SJCRH30 (cell line): ENCODE data around the gene ZC3H7B. TPM values are rescaled to one million over a fixed set of nuclear protein-coding genes. Genes with fewer than 3 reads are reported as not detected.

Source experiments
- DNase-seq, 2 experiments: peaks; one replicate each; pipeline ENCODE4 v3.0.0-alpha.2; 2015 to 2020
- H3K27ac ChIP-seq: fragments of 250-450 bp; sonication (Bioruptor Pico); 2 replicates; pipeline ENCODE4 v1.5.1; 2020; ENCODE audit warnings: mild to moderate bottlenecking, moderate library complexity
- H3K27me3 ChIP-seq: fragments of 250-450 bp; sonication (Bioruptor Pico); 2 replicates; pipeline ENCODE4 v1.5.1; 2020; ENCODE audit warnings: mild to moderate bottlenecking, moderate library complexity
- H3K36me3 ChIP-seq: fragments of 250-450 bp; sonication (Bioruptor Pico); 2 replicates; pipeline ENCODE4 v1.5.1; 2020; ENCODE audit warnings: mild to moderate bottlenecking, moderate library complexity
- H3K4me1 ChIP-seq: fragments of 250-450 bp; sonication (Bioruptor Pico); 2 replicates; pipeline ENCODE4 v1.5.1; 2020; ENCODE audit warnings: mild to moderate bottlenecking, moderate library complexity
- H3K4me3 ChIP-seq: fragments of 250-450 bp; sonication (Bioruptor Pico); 2 replicates; pipeline ENCODE4 v1.5.1; 2020; ENCODE audit warnings: mild to moderate bottlenecking, moderate library complexity
- H3K9me3 ChIP-seq: fragments of 250-450 bp; sonication (Bioruptor Pico); replicated peaks from 2 replicates; pipeline ENCODE4 v1.5.1; 2020; ENCODE audit warnings: mild to moderate bottlenecking, moderate library complexity
- total RNA-seq: library from RNA; depleted of rRNA; stranded (reverse); fragments of >200 nt; shearing (Covaris generic); gene quantifications from 2 replicates; pipeline ENCODE4 v1.2.3, GENCODE V29; 2014; rRNA removed

The ZC3H7B gene
- total RNA-seq, 1 experiment from 2014 or later: 27.7 TPM

DNA sequence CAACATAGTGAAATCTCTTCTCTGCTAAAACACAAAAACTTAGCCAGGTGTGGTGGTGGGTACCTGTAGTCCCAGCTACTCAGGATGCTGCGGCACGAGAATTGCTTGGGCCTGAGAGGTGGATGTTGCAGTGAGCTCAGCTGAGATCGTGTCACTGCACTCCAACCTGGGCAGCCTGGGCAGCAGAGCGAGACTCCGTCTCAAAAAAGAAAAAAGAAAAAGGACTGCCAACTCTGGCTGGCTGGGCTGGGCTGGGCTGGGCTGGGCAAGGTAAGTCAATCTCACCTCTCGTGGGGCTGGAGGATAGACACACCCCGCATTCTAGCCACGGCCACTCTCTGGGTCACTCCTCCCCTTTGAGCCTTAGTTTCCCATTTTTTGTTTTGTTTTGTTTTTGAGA lies 107.3 kb downstream of the ZC3H7B start:
- Histone ChIP-seq H3K9me3 (no peaks in the 10 kb centered on the region), H3K4me3 (no peak overlapping the region), H3K27me3 (no peaks in the 10 kb centered on the region), H3K27ac (no peak overlapping the region), H3K36me3 (no peaks in the 10 kb centered on the region), H3K4me1 (no peaks in the 10 kb centered on the region)
- DNase-seq: no peak

Other genes with a start within 250 kb of the ZC3H7B start
- 27.5 and 29.7 TPM in 2 replicates for gene EP300, start 208.9 kb upstream of the ZC3H7B start, total RNA-seq
- 21.6 and 22.5 TPM in 2 replicates for gene L3MBTL2, start 96.2 kb upstream of the ZC3H7B start, total RNA-seq
- 1.9 and 2.9 TPM in 2 replicates for gene CHADL, start 60.6 kb upstream of the ZC3H7B start, total RNA-seq
- 55.4 and 56.5 TPM in 2 replicates for gene RANGAP1, start 15.3 kb upstream of the ZC3H7B start, total RNA-seq
- 6.0 and 7.4 TPM in 2 replicates for gene TEF, start 80.4 kb downstream of the ZC3H7B start, total RNA-seq
- gene TOB2, start 145.3 kb downstream of the ZC3H7B start, total RNA-seq: 18.2 and 19.5 TPM in 2 replicates
- gene PHF5A, start 167.2 kb downstream of the ZC3H7B start, total RNA-seq: 98.8 and 106 TPM in 2 replicates
- gene ACO2, start 167.6 kb downstream of the ZC3H7B start, total RNA-seq: 50.5 and 51.8 TPM in 2 replicates
- 12.9 and 14.7 TPM in 2 replicates for gene POLR3H, start 242.9 kb downstream of the ZC3H7B start, total RNA-seq